H1 (cell line): ENCODE results near the gene IDUA. TPM values are rescaled to one million over a fixed set of nuclear protein-coding genes. Genes with fewer than 3 reads are reported as not detected.

Source experiments
- EP300 ChIP-seq, 2 experiments: IDR thresholded peaks; 1 replicate in 1 of 2; 2 replicates in 1 of 2; pipeline ENCODE4 v1.6.1; 2011 to 2012; ENCODE audit warnings: low read depth in 2 of 2, low read length in 2 of 2, mild to moderate bottlenecking in 2 of 2, borderline replicate concordance in 1 of 2, inconsistent platforms in 1 of 2, moderate library complexity in 1 of 2
- MAFK ChIP-seq: IDR thresholded peaks from 2 replicates; pipeline ENCODE4 v1.6.1; 2012; ENCODE audit warnings: low read depth, mild to moderate bottlenecking, improper control_type of control experiment, low read length
- NRF1 ChIP-seq: IDR thresholded peaks from 2 replicates; pipeline ENCODE4 v1.6.1; 2011; ENCODE audit warnings: mild to moderate bottlenecking, low read depth, low read length, improper control_type of control experiment
- POLR2A ChIP-seq, 2 experiments: IDR thresholded peaks; 1 replicate in 1 of 2; 2 replicates in 1 of 2; pipeline ENCODE4 v1.6.1; 2011; ENCODE audit warnings: low read depth in 2 of 2, low read length in 2 of 2, mild to moderate bottlenecking in 2 of 2; ENCODE audit errors: control extremely low read depth in 1 of 2
- POU5F1 ChIP-seq: IDR thresholded peaks from 2 replicates; pipeline ENCODE4 v1.6.1; 2011; ENCODE audit warnings: low read depth, mild to moderate bottlenecking, low read length, moderate library complexity
- RBBP5 ChIP-seq: IDR thresholded peaks from 2 replicates; pipeline ENCODE4 v1.7.1; 2012; ENCODE audit warnings: low read depth, mild to moderate bottlenecking, inconsistent platforms, low read length, moderate library complexity, borderline replicate concordance
- polyA plus RNA-seq, 7 experiments: library from polyadenylated mRNA; depleted of rRNA in 3 of 7; stranded (reverse) in 5 of 7; unstranded in 2 of 7; fragments of >200 nt in 5 of 7; fragments of 200-250 nt in 2 of 7; gene quantifications; 1 replicate in 5 of 7; 2 replicates in 1 of 7; 4 replicates in 1 of 7; pipeline versions ENCODE4 v1.2.1 to v1.2.3, GENCODE V29; 2011 to 2013; ENCODE audit warnings: missing spikeins in 2 of 7, mixed read lengths in 2 of 7
- total RNA-seq: library from RNA; stranded (reverse); fragmentation: NEBNext Ultra II Directional; extraction: Animal tissue kit (Norgen Biotek cat#: 25700); gene quantifications from 2 replicates; pipeline ENCODE4 v1.2.1, GENCODE V29; 2021
- TF ChIP-seq, protein P1 (sequence below): fragments of 300-600 bp; sonication (generic); IDR thresholded peaks from 2 replicates; pipeline ENCODE4 v1.7.1; 2012; ENCODE audit warnings: low read length, moderate library complexity, mild to moderate bottlenecking, inconsistent platforms; ENCODE audit not compliant: insufficient replicate concordance

The IDUA gene
- total and polyA plus RNA-seq, 2 of the 8 experiments (the other 6 are each of a cell fraction or from before 2014, with no cell fraction given): 2.8 to 4.8 TPM

DNA sequence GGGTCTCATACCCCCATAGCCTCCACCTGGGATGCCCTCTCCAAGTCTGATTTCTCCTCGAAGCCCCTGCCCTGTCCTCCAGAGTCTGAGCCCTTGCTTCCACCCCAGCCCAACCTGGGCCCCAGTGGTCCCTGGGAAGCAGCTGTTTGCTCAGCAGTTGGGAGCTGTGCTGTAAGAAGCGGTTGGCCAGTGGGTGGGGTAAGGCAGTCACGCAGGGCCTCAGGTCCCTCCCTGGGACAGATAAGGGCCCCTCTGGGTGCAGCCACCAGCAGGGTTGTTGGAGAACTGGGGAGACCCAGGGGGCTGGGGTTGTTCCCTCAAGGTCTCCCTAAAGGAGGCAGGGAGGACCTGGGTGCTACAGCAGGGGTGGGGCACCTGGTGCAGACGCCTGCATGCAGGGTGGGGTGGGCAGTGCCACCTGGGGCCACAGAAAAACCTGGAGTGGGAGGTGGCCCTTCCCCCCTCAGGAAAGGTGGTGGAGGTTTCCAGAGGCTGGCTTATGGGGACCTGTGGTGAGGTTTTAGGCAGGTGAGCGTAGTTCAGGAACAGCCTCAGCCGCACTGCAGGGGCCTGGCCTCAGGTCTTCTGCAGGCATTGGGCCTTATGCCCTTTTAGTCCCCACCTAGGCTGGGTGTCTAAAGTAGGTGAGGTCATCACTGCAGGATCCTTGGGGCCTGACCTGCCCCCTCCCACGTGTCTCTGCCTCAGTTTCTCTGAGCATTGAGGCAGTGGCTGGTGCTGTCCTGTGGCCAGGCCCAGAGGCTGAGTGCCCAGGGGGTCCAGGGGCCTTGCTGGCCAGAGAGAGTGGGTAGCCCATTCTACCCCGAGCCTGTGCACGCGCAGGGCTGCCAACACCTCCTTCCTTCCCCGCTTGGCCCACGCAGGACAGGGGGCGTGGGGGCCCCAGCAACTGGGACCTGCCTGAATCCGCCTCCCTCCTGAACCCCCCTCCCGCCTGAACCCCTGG is 9.5 kb downstream of the IDUA start (continued):
- TF ChIP-seq RBBP5 (no peak), POU5F1 (no peak), POLR2A (IDR thresholded peaks at IDR 0.05; ENCODE audit: control extremely low read depth in 1 of 2, low read depth in 2 of 2, low read length in 2 of 2) (no peak), MAFK (no peak), EP300 (IDR thresholded peaks at IDR 0.05; ENCODE audit: borderline replicate concordance in 1 of 2, low read depth in 2 of 2, low read length in 2 of 2) (no peak), NRF1 (no peak)
- TF ChIP-seq, protein P1, sequence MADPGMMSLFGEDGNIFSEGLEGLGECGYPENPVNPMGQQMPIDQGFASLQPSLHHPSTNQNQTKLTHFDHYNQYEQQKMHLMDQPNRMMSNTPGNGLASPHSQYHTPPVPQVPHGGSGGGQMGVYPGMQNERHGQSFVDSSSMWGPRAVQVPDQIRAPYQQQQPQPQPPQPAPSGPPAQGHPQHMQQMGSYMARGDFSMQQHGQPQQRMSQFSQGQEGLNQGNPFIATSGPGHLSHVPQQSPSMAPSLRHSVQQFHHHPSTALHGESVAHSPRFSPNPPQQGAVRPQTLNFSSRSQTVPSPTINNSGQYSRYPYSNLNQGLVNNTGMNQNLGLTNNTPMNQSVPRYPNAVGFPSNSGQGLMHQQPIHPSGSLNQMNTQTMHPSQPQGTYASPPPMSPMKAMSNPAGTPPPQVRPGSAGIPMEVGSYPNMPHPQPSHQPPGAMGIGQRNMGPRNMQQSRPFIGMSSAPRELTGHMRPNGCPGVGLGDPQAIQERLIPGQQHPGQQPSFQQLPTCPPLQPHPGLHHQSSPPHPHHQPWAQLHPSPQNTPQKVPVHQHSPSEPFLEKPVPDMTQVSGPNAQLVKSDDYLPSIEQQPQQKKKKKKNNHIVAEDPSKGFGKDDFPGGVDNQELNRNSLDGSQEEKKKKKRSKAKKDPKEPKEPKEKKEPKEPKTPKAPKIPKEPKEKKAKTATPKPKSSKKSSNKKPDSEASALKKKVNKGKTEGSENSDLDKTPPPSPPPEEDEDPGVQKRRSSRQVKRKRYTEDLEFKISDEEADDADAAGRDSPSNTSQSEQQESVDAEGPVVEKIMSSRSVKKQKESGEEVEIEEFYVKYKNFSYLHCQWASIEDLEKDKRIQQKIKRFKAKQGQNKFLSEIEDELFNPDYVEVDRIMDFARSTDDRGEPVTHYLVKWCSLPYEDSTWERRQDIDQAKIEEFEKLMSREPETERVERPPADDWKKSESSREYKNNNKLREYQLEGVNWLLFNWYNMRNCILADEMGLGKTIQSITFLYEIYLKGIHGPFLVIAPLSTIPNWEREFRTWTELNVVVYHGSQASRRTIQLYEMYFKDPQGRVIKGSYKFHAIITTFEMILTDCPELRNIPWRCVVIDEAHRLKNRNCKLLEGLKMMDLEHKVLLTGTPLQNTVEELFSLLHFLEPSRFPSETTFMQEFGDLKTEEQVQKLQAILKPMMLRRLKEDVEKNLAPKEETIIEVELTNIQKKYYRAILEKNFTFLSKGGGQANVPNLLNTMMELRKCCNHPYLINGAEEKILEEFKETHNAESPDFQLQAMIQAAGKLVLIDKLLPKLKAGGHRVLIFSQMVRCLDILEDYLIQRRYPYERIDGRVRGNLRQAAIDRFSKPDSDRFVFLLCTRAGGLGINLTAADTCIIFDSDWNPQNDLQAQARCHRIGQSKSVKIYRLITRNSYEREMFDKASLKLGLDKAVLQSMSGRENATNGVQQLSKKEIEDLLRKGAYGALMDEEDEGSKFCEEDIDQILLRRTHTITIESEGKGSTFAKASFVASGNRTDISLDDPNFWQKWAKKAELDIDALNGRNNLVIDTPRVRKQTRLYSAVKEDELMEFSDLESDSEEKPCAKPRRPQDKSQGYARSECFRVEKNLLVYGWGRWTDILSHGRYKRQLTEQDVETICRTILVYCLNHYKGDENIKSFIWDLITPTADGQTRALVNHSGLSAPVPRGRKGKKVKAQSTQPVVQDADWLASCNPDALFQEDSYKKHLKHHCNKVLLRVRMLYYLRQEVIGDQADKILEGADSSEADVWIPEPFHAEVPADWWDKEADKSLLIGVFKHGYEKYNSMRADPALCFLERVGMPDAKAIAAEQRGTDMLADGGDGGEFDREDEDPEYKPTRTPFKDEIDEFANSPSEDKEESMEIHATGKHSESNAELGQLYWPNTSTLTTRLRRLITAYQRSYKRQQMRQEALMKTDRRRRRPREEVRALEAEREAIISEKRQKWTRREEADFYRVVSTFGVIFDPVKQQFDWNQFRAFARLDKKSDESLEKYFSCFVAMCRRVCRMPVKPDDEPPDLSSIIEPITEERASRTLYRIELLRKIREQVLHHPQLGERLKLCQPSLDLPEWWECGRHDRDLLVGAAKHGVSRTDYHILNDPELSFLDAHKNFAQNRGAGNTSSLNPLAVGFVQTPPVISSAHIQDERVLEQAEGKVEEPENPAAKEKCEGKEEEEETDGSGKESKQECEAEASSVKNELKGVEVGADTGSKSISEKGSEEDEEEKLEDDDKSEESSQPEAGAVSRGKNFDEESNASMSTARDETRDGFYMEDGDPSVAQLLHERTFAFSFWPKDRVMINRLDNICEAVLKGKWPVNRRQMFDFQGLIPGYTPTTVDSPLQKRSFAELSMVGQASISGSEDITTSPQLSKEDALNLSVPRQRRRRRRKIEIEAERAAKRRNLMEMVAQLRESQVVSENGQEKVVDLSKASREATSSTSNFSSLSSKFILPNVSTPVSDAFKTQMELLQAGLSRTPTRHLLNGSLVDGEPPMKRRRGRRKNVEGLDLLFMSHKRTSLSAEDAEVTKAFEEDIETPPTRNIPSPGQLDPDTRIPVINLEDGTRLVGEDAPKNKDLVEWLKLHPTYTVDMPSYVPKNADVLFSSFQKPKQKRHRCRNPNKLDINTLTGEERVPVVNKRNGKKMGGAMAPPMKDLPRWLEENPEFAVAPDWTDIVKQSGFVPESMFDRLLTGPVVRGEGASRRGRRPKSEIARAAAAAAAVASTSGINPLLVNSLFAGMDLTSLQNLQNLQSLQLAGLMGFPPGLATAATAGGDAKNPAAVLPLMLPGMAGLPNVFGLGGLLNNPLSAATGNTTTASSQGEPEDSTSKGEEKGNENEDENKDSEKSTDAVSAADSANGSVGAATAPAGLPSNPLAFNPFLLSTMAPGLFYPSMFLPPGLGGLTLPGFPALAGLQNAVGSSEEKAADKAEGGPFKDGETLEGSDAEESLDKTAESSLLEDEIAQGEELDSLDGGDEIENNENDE: no peak
- TF ChIP-seq, all 59 proteins: peak for 0
